GM12864 (cell line): ENCODE results near the gene PLEKHA7.
A peak's percentile ranks its signal among the peaks of the same experiment; 100 is the strongest.

Source experiments
- DNase-seq: peaks from one replicate; pipeline ENCODE4 v3.0.0-alpha.2; 2011; ENCODE audit warnings: low read depth
- H3K4me3 ChIP-seq: 2 replicates; pipeline ENCODE4 v1.5.1; 2011; ENCODE audit warnings: mild to moderate bottlenecking, low read depth, low read length, control low read depth
- TF ChIP-seq, protein P1 (sequence below): IDR thresholded peaks from 2 replicates; pipeline ENCODE4 v1.5.1; 2011; ENCODE audit warnings: low read depth, mild to moderate bottlenecking, moderate library complexity, low read length, control low read depth, inconsistent platforms; ENCODE audit errors: missing control alignments

The PLEKHA7 gene

DNA sequence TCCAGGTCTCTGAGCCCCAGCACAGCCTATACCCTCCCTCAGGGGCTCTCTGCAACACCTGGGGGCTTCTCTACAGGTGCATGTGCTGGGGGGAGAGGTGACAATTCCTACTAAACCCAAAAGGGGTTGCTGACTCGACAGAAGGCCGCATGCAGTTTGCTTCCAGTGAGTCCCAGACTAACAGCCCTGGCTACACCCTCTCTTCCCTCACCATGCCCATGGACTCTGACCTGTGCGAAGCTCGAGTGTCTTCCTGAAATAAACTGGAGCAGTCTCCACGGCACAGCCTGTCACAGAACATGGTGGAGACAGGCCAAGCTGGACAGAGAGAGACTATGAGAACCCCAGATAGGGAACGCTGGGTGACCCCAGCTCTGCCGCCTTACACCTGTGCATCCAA lies 16.6 kb downstream of the PLEKHA7 start:
- no peak for DNase-seq
- TF ChIP-seq, protein P1, sequence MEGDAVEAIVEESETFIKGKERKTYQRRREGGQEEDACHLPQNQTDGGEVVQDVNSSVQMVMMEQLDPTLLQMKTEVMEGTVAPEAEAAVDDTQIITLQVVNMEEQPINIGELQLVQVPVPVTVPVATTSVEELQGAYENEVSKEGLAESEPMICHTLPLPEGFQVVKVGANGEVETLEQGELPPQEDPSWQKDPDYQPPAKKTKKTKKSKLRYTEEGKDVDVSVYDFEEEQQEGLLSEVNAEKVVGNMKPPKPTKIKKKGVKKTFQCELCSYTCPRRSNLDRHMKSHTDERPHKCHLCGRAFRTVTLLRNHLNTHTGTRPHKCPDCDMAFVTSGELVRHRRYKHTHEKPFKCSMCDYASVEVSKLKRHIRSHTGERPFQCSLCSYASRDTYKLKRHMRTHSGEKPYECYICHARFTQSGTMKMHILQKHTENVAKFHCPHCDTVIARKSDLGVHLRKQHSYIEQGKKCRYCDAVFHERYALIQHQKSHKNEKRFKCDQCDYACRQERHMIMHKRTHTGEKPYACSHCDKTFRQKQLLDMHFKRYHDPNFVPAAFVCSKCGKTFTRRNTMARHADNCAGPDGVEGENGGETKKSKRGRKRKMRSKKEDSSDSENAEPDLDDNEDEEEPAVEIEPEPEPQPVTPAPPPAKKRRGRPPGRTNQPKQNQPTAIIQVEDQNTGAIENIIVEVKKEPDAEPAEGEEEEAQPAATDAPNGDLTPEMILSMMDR, result no peak

DNA sequence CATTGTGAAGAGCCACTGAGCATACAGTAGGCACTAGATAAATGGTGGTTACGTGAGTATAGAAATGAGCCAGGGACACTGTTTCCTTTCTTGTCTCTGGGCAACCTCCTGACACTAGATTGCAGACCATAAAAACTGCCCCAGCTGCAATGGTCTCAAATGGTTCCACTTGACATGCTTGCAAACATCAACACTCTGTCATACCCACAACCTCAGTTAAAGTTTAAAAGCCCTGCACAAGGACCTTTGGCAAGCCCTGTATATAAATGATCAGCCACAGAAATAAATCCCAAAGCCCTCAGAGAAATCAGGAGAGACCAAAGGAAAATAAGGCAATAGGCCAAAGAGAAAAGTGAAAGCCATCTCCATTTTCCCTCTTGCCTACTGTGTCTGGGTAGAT lies 20.7 kb downstream of the PLEKHA7 start:
- DNase-seq, result no peak
- no peak overlapping the region for H3K4me3 ChIP-seq
- TF ChIP-seq, protein P1, result no peak

More for the DNA sequence above, 16.6 kb downstream of the PLEKHA7 start:
- H3K4me3 ChIP-seq, result no peak overlapping the region

DNA sequence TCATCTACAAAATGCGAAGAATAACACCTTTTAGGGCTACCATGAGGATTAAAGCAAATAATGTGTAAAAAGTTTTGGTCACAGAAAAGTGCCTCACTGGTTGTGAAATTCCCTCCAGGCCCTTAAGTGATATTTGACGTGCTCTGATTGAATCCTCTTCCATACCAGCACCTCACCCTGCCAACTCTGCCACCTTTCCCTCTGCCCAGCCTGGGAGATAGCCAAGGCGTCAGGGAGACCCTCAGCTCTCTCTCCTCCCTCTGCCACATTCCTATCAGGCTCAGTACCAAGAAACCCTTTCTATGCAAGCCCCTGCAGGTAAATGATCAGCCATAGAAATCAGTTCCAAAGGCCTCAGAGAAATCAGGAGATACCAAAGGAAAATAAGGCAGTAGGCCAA lies 21.4 kb downstream of the PLEKHA7 start:
- H3K4me3 ChIP-seq, result no peak overlapping the region
- DNase-seq, result no peak
- TF ChIP-seq, protein P1, result no peak

DNA sequence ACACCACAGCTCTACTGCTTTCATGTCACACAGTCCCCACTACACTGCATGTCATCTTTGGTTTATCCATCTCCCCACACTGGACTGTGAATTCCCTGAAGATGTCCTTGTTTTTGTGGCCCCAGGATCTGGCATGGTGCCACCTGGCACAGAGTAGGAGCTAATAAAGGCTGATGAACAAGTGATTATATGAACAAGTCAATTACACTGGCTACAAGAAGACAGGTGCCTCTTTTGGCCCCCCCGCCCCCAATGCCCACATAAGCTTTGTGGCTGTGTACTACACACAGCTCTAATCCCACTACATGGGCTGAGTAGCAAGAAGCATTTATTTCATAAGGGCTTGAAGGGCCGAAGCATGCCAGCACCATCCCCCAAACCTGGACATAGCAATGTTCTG lies 24.7 kb downstream of the PLEKHA7 start:
- DNase-seq, result no peak
- TF ChIP-seq, protein P1, result no peak
- no peak overlapping the region for H3K4me3 ChIP-seq

DNA sequence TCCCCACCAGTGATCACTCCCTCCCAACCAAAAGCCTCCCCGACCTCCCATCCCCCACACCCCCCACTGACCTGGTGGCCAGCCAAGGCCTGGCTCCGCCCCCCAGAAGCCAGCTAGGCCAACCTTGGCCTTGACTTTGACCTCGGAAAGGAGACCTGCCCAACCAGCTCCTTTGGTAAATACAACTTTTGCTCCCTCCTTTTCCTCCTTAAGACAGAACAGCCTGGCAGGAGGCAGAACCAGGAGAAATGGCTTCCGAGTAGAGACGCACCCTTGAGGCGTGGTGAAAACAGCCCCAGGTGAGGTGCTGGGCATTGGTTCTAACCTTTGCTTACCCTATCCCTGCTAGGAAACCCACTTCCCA lies 27.0 kb downstream of the PLEKHA7 start:
- TF ChIP-seq, protein P1, result no peak
- no peak overlapping the region for H3K4me3 ChIP-seq
- no peak for DNase-seq

DNA sequence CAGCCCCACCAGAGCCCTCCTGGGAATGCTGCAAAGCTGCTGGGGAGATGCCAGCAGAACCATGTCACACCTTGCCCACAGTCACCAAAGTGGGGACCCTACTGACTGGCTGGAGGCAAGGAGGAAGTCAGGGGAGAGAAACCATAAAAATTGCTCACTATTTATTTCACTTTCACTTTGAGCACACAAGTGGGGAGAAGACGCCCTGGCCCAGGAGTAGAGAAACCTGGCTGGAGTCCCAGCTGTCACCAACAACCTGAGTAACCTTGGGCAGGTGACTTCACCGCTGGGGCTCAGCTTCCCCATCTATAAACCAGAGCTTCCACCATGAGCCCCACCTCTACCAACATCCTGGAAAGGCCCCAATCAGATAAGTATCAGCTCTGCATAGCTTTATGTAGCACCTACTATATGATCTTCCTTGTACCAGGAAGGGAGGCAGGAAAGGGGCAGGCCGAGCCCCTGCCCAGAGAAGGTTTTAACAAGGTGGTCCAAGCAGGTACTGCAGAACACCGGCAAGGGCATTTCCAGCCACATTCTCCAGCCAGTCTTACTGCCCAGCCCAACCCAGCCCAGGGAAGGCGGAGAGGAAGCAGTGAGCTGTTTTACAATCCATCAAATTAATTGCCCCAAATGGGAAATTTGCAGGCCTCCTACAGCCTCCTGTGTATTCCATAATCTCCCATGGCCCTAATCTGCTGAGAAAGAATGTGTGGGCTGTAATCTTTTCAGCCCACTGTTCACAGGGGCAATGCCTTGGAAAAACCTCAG lies 27.6 kb downstream of the PLEKHA7 start:
- DNase-seq, result peak; percentile 64
- no peak overlapping the region for H3K4me3 ChIP-seq
- TF ChIP-seq, protein P1, result no peak

DNA sequence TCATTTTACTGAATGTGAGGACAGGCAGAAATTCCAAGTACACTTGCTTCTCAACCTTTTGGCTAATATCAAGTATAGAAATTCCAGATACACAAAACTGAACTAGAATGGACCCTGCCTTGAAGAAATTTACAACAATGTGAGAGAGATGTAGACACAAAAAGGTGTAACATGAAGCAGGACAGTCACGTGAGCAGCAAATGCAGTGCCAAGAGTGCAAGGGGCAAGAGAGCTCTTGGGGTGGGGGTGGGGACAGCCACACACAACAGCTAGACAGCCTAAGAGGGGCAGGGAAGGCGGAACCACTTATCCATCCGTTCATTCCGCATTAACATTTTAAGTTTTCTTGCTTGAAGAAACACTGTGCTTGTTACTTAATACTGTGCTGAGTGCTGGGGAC lies 28.9 kb downstream of the PLEKHA7 start:
- H3K4me3 ChIP-seq, result no peak overlapping the region
- TF ChIP-seq, protein P1, result no peak
- no peak for DNase-seq
